Measurements from ENCODE around the gene LRBA. TPM values are rescaled to one million over a fixed set of nuclear protein-coding genes. Genes with fewer than 3 reads are reported as not detected.
A peak's percentile ranks its signal among the peaks of the same experiment; 100 is the strongest.

The LRBA gene
- total and polyA plus RNA-seq, 9 of the 15 experiments (the other 6 are each of a cell fraction or from before 2014, with no cell fraction given), result 24.2 to 88.7 (median 59.7) TPM

- H3K9me3 ChIP-seq (replicated peaks; ENCODE audit: control insufficient read depth, insufficient read depth, low read depth, low read length), result no peaks in the 10 kb centered on the region
- TF ChIP-seq XRCC4 (IDR thresholded peaks at IDR 0.05; ENCODE audit: extremely low read depth, insufficient read depth, insufficient read length) (no peak), GTF2E2 (tag; IDR thresholded peaks at IDR 0.05) (no peak), SP2 (IDR thresholded peaks at IDR 0.05; ENCODE audit: extremely low read depth, low read depth, low read length, poor library complexity, severe bottlenecking) (no peak), CUX1 (CRISPR knock-in tag; IDR thresholded peaks at IDR 0.05) (no peak), NR3C1 (CRISPR knock-in tag; IDR thresholded peaks at IDR 0.05) (no peak)
These were observed 698.5 kb downstream of the LRBA start for GRCh38 chr4:150316332-150317205.

More at GRCh38 chr4:150316332-150317205, 698.5 kb downstream of the LRBA start:
- no peaks in the 10 kb centered on the region for H4K20me1 ChIP-seq (replicated peaks; ENCODE audit: control insufficient read depth, insufficient read depth, low read length)
- POLR2A ChIA-PET, result interaction anchor here (0.7 to 1.6 kb wide), 3 partner anchors 11 to 847 kb away, joined by 4 read pairs; no protein-coding TSS in a partner anchor
- WGBS (ENCODE audit: insufficient coverage, low coverage, missing lambda C conversion rate), result 5% methylated on average over 6 of the region's 6 CpGs
- H3K9ac ChIP-seq (ENCODE audit: insufficient read depth in 1 of 2, low read depth in 2 of 2, low read length in 2 of 2), result peak overlapping the region; percentile 54 to 64; a peak in 3 of 4 replicates
- CTCF ChIA-PET (ENCODE audit: low intra/inter-chr PET ratio), result no interaction called here
- peak overlapping the region; percentile 50 for H3K4me2 ChIP-seq (ENCODE audit: insufficient read depth, low read length)
- H3K27me3 ChIP-seq (ENCODE audit: control insufficient read depth in 2 of 2, insufficient read depth in 2 of 2, low read length in 2 of 2), result no peaks in the 10 kb centered on the region
- in situ Hi-C loops (cut with MboI) (no loop called here), intact Hi-C loops (cut with micrococcal nuclease) (loop anchor here (5.0 to 10.0 kb wide), 3 partner anchors 226 to 698 kb away; partner anchors contain the start of gene LRBA)
- no peak overlapping the region for H3K4me3 ChIP-seq
- BruUV-seq (replicated peaks), result no TSS peak
- peaks cover 5 to 59% of the 10 kb centered on the region in 2 experiments for H3K4me1 ChIP-seq (replicated peaks in 1 of 2; ENCODE audit: control insufficient read depth in 2 of 2, insufficient read depth in 2 of 2, low read length in 2 of 2)
- no peak for FAIRE-seq
- peak; percentile 75 for ATAC-seq
- peaks cover 5% of the 10 kb centered on the region; the same call in 2 of the 3 replicates for H3K36me3 ChIP-seq (ENCODE audit: control insufficient read depth, insufficient read depth, low read length)
- peak overlapping the region; percentile 15; the same call in 1 of the 2 replicates for H2AFZ ChIP-seq (ENCODE audit: low read depth, low read length)
- H3K79me2 ChIP-seq (ENCODE audit: control insufficient read depth, insufficient read depth, low read length), result no peaks in the 10 kb centered on the region
- peak overlapping the region; percentile 91 for H3K27ac ChIP-seq (ENCODE audit: extremely low read depth, low read depth, low read length)
- peak in 1 of 4 experiments; percentile 66 for DNase-seq (ENCODE audit: extremely low read depth in 1 of 4, low spot score in 3 of 4)
- peaks cover 4% of the 10 kb centered on the region for H3K9me1 ChIP-seq (ENCODE audit: control insufficient read depth, insufficient read depth, low read length)

All from K562 (cell line).